NCI-H187 (cell line): Measurements from ENCODE around the gene PHACTR2.

ENCODE experiments used
- DNase-seq, 2 experiments: peaks; one replicate each; lab custom pipeline; 2025; lab: John Stamatoyannopoulos, UW

PHACTR2 gene

DNA sequence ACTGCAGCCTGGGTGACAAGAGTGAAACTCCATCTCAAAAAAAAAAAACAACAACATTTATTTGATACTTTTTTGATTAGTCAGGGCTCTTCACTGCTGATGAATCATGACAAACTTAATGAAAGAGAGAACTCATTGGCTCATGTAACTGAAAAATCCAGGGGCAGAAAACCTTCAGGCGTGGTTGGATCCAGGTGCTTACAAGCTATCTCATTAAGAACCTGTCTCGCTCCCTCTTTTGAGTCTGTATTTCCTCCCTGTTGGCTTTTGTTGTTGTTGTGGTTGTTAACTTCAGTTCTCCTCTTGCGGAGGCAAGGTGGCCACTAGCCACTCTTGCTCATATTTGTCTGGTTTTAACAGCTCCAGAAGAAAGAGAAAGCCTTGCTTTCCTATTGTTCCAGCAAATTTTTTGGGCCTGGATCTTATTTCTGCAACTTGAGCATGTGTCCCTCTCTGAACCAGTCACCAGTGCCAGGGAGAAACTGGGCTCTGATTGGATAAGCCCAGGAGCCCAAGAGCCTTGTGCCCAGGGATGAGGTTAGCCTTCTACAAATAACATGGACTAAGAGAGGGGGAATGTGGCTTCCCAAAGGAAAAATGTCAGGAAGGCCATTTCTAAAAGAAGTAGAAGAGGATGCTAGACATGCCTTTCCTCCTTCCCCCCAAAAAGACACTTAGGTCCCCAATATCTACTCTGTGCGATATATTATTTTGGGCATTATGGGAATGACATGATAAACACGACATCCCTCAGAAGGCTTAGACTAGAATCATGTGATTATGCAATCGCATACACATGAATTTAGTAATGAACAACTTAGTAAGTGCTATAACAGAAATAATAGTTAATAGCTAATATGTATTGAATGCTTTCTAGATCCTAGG is 64.5 kb downstream of the PHACTR2 start:
- DNase-seq, result no peak

DNA sequence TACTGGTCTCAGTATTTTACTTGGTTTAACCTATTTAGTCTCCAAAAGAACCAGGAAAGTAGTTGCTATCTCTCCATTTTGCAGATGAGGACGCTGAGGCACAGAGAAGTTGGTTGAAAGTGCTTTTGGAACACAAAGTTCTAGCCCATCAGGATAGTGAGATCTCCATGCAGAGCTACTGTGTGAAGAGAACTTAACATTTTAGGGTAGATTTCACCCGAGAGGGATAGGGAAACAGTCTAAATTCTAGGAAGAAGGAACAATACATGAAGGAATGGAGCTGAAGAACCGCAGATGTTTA is 65.1 kb downstream of the PHACTR2 start:
- DNase-seq, result no peak

DNA sequence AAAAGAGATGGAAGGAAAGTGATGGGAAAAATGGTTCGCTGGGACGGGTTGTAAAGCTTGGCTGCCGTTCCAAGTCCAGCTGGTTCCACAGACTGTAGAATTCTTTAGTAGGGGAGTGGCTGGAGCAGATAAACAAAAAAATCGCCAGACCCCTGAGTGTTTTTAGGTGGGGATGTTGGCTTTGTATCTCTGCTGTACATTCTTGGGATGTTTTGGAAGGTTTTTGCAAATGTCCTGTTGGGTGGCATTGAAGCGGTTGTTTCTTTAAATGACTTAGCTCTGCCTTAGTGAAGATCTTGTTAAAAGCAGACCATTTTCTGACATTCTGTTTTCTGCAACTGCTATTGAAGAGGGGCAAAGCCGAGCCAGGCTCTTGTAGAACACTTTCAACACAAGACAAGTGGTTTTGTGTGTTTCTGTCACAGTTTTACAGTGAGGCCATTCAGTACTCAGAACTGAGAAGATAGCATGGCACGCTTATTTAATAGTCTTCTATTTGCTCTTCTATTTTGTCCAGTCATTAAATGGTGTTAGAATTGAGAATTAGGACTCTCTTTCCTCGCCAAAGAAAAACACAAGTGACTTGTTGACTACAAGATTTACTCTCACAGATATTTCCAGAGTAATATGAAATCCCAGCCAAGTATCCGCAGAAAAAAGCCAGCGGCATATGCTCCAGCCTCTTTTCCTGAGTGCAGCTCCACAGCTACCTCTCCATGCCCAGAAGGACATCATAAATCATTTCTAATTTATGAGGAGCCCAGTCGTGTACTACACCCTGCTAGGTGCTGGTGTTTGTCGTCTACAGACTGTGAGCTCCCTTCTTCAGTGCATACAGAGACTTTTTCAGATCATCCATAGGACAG is 65.8 kb downstream of the PHACTR2 start:
- DNase-seq, result peak in 1 of 2 experiments; percentile 27

DNA sequence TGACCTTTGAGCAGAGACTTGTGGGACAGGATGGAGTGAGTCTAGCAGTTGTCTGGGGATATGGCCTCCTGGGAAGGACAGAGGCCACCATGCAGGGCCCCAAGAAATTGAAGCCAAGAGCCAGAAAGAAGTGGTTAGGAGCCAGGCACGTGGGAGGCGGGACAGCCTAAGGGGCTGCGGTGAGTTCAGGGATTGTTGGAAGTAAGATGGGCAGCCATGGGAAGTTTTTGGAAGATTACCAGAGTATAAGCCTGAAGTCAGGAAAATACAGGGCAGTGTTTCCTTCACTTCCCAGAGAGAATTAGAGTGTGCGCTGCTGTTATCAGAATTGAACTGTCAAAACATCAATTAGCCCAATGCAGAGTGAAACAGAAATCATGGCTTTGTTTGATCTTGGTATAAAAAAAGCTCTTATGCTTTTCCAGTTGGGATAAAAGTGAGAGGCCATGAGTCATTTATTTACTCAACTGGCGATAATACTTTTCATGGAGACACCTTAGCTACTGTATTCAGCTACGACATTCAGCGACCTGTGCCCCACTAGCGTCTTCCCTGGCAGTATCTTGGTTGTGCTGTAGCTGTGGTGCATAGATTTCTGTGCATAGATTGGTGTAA is 66.9 kb downstream of the PHACTR2 start:
- DNase-seq, result no peak

DNA sequence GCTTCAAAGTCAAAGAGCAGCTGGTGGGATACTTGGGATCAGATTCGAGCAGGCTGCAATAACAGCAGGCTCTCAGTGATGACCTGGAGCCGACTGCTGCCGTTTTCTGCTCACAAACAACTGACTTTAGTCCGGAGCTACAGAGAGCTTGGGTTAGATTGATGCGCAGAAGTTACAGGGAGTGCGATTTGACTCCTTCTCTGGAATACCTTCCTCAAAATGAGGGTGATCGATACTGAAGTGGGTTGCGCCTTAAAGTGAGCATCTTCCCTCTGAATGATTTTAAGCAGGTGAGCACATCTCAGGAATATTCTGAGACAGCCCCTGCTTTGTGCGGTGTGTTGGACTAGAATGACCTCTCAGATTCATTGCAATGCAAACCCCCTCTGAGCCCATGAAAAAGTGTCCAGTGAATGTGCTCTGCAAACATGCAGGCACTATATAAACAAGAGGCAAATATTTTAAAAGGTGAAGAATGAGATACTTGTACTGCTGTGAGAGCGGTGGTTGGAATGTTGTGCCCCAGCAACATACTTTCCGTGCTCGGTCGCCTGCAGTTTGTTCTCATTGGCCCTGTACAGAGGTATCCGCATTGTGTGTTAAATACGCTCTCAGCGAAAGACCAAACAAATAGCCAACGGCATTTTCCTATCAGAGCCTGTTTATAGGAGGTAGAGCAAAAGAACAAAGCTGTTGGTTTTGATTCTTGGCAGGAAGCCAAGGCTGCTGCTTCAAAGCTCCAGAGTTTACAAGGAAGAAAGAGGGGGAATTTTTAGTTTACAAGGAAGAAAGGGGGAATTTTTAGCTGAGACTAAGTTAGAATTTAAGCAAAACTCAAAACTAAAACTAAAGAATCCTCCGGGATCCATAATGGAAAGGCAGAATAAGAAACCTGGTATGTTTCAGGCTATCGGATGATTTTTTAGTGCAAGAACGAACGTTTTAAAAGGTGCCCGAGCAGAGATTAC is 67.7 kb downstream of the PHACTR2 start:
- peak in 1 of 2 experiments; percentile 37 for DNase-seq

- no peak for DNase-seq
Measured at GRCh38 chr6:143746202-143747119, 68.7 kb downstream of the PHACTR2 start.

- DNase-seq, result no peak
Measured at GRCh38 chr6:143747347-143747842, 69.6 kb downstream of the PHACTR2 start.

- DNase-seq, result no peak
Measured at GRCh38 chr6:143749891-143750290, 72.1 kb downstream of the PHACTR2 start.

- no peak for DNase-seq
Measured at GRCh38 chr6:143750877-143751276, 73.1 kb downstream of the PHACTR2 start.

DNA sequence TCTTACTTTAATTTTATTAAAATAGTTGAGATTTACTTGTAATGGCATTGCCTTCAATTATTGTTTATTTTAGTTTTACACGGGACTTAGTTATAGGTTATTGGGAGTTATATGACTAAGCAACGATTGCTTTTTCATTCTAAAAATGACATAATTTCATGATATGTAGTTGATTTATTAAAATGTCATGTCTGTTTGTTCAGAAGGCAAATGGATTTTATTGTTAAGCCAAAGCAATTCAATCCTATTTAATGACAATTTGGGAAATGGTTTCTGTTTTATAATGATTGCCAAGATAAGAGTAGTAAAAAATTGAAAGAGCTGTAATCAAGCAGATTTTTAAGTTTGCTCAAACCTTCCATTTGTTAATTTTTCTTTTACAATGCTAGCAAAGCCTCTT is 74.7 kb downstream of the PHACTR2 start:
- DNase-seq, result no peak

- DNase-seq, result no peak
Measured at GRCh38 chr6:143753678-143754077, 75.9 kb downstream of the PHACTR2 start.

DNA sequence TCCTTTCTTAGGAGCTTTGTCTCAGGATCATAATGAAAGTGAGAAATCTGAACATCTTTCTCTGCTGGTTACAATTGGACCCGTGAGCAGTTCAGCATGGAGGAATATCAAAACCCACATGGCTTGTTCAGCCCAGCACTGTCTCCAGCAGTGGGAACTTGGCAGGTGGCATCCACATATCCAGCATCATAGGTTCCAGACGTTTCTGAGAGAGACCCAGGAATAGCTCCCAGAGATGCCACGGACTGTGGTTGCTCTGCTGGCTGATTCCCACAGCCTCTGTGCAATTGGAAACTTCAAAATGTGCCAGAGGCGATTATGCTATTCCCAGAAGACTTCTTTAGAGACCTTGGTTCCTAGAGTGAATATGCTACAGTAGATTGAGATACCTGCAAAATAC is 76.4 kb downstream of the PHACTR2 start:
- DNase-seq, result no peak

- no peak for DNase-seq
Measured at GRCh38 chr6:143755301-143755744, 77.6 kb downstream of the PHACTR2 start.

DNA sequence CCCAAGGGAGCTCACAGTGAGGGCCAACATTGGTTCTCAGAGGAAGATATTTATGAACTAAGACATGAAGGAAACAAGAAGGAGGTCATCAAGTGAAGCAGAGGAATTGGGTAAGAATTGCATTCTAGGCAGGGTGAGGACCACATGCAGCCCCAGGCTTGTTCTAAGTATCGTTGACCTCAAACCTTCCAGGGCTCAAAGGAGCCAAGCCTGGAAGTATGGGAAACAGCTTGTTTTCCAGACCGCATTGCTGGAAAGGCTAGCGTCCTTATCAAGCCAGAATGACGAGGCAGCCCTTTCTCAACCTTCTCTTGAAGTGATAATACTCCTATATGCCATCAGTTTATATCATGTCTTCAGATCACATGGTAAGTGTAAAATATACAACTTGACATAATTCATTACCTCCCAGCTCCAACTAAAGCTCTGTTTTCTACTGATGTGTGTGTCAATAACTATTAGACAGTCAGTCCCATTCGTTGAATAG is 79.6 kb downstream of the PHACTR2 start:
- DNase-seq, result no peak

DNA sequence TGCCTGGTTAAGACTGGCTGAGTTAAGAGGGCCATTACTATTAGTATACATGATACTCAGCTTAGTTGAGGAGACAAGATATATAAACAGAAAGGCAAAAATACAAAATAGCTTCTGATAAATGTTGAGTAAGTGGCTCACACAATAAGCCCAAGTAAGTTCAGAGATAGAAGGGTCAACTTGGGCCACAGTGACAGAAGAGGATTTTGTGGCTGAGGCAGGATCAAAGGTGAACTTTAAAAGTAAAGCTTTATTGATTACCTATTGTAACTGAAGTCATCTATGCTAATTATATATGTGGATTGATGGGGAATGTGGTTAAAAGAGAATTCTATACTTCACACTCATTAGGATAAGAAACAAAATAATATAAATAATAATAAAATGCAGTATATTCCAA is 80.8 kb downstream of the PHACTR2 start:
- DNase-seq, result no peak

- no peak for DNase-seq
Measured at GRCh38 chr6:143759666-143760065, 81.9 kb downstream of the PHACTR2 start.

- no peak for DNase-seq
Measured at GRCh38 chr6:143761074-143761473, 83.3 kb downstream of the PHACTR2 start.

GRCh38 chr6:143762126-143762525 is 84.4 kb downstream of the PHACTR2 start:
- no peak for DNase-seq

DNA sequence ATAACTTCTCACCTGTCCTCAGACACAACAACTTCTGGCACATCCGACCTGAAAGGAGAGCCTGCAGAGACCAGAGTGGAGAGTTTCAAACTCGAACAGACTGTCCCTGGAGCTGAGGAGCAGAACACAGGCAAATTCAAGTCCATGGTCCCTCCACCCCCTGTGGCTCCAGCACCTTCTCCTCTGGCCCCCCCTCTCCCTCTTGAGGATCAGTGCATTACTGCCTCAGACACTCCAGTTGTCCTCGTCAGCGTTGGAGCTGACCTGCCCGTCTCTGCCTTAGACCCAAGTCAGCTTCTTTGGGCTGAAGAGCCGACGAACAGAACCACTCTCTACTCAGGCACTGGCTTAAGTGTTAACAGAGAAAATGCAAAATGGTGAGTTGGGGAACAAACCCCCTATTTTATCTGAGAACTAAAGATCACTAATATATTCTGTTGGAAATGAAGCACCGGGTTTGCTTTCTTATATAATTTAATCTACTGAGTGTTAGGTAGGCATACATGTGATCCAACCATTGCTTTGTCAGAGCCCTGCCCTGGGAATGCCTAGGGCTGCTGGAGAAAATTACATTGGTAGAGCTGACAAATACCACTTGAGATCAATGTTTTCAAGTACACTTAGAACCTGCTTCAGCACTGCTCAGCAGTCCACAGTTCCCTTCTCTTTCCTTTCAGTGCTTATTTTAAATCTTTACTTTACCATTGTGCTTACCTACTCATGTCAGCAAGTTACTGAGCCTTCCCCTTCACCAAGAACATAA is 87.8 kb downstream of the PHACTR2 start:
- peak; percentile 40 to 49 for DNase-seq
